GM23338 (cell line): ENCODE results near the gene F7.

Experiments used
- CREB1 ChIP-seq: fragments of 250-450 bp; sonication (Bioruptor Pico); IDR thresholded peaks from 2 replicates; pipeline ENCODE4 v1.5.0; 2020; ENCODE audit warnings: low read depth, mild to moderate bottlenecking, moderate library complexity
- ETS1 ChIP-seq: IDR thresholded peaks from 2 replicates; pipeline ENCODE4 v1.6.1; 2016; ENCODE audit warnings: antibody characterized with exemption
- EZH2 ChIP-seq: fragments of 200-600 bp; sonication (generic); IDR thresholded peaks from one replicate; pipeline ENCODE4 v1.8.0; 2017; ENCODE audit warnings: antibody characterized with exemption, mild to moderate bottlenecking, low read depth; ENCODE audit not compliant: unreplicated experiment
- EZH2phosphoT487 ChIP-seq: fragments of 200-600 bp; sonication (generic); IDR thresholded peaks from one replicate; pipeline ENCODE4 v1.8.1; 2018; ENCODE audit warnings: antibody characterized with exemption; ENCODE audit not compliant: unreplicated experiment
- JUNB ChIP-seq: IDR thresholded peaks from one replicate; pipeline ENCODE4 v1.6.1; 2016; ENCODE audit warnings: antibody characterized with exemption; ENCODE audit not compliant: unreplicated experiment
- POLR2AphosphoS5 ChIP-seq: IDR thresholded peaks from 2 replicates; pipeline ENCODE4 v1.6.1; 2016; ENCODE audit warnings: antibody characterized with exemption, low read depth
- REST ChIP-seq: IDR thresholded peaks from one replicate; pipeline ENCODE4 v1.6.1; 2018; ENCODE audit warnings: antibody characterized with exemption; ENCODE audit not compliant: unreplicated experiment
- STAT1 ChIP-seq: IDR thresholded peaks from one replicate; pipeline ENCODE4 v1.6.1; 2016; ENCODE audit warnings: antibody characterized with exemption; ENCODE audit not compliant: unreplicated experiment
- ZNF114 ChIP-seq: fragments of 250-450 bp; sonication (Bioruptor Pico); IDR thresholded peaks from 2 replicates; pipeline ENCODE4 v1.5.0; 2020; ENCODE audit warnings: mild to moderate bottlenecking, moderate library complexity
- ZNF331 ChIP-seq: fragments of 250-450 bp; sonication (Bioruptor Pico); IDR thresholded peaks from 2 replicates; pipeline ENCODE4 v1.5.0; 2020; ENCODE audit warnings: low read depth, mild to moderate bottlenecking, moderate library complexity
- TF ChIP-seq, protein P1 (sequence below), 2 experiments: fragments of 200-600 bp in 1 of 2; sonication (generic) in 1 of 2; conservative IDR thresholded peaks; 2 replicates each; pipeline versions ENCODE4 v1.5.1 to v1.6.1; 2016 to 2017; ENCODE audit warnings: antibody characterized with exemption in 2 of 2, low read depth in 2 of 2, mild to moderate bottlenecking in 2 of 2, moderate library complexity in 1 of 2
- TF ChIP-seq, protein P2 (sequence below): fragments of 250-450 bp; sonication (Bioruptor Pico); IDR thresholded peaks from 2 replicates; pipeline ENCODE4 v1.5.0; 2020; ENCODE audit warnings: mild to moderate bottlenecking, moderate library complexity

DNA sequence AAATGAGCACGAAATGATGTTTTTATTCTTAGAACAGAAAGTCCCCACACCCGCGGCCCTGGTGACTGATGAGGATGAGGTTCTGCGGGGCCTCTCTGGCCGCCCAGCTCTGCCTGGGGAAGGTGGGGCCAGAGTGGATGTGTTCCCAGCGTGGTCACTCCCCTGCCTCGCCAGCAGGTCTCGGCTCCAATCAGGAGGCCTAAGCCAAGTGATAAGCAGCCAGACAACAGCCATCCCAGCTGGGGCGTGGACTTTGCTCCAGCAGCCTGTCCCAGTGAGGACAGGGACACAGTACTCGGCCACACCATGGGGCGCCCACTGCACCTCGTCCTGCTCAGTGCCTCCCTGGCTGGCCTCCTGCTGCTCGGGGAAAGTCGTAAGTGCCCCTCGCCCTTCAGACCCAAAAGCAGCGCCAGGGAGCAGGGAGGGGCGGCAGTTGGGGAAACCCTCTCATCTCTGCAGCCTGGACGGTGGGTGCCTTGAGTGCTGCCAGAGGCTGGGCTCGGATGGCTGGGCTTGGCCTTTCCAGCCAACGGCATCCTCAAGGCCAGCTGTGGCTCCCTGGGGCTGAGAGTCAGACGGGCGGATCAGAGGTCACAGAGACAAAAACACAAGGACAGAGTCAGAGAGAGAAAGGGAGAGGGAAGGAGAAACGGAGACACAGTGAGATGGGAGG, 17.1 kb downstream of the F7 start, which contains the start of gene F10:
- TF ChIP-seq, protein P1, sequence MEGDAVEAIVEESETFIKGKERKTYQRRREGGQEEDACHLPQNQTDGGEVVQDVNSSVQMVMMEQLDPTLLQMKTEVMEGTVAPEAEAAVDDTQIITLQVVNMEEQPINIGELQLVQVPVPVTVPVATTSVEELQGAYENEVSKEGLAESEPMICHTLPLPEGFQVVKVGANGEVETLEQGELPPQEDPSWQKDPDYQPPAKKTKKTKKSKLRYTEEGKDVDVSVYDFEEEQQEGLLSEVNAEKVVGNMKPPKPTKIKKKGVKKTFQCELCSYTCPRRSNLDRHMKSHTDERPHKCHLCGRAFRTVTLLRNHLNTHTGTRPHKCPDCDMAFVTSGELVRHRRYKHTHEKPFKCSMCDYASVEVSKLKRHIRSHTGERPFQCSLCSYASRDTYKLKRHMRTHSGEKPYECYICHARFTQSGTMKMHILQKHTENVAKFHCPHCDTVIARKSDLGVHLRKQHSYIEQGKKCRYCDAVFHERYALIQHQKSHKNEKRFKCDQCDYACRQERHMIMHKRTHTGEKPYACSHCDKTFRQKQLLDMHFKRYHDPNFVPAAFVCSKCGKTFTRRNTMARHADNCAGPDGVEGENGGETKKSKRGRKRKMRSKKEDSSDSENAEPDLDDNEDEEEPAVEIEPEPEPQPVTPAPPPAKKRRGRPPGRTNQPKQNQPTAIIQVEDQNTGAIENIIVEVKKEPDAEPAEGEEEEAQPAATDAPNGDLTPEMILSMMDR (conservative IDR thresholded peaks at IDR 0.05; ENCODE audit: low read depth in 2 of 2), result no peak
- no peak for TF ChIP-seq POLR2AphosphoS5
- no peak for TF ChIP-seq REST
- TF ChIP-seq ETS1, result no peak
- TF ChIP-seq JUNB, result no peak
- no peak for TF ChIP-seq EZH2
- no peak for TF ChIP-seq EZH2phosphoT487
- no peak for TF ChIP-seq CREB1 (CRISPR knock-in tag)
- no peak for TF ChIP-seq STAT1
- TF ChIP-seq, protein P2, sequence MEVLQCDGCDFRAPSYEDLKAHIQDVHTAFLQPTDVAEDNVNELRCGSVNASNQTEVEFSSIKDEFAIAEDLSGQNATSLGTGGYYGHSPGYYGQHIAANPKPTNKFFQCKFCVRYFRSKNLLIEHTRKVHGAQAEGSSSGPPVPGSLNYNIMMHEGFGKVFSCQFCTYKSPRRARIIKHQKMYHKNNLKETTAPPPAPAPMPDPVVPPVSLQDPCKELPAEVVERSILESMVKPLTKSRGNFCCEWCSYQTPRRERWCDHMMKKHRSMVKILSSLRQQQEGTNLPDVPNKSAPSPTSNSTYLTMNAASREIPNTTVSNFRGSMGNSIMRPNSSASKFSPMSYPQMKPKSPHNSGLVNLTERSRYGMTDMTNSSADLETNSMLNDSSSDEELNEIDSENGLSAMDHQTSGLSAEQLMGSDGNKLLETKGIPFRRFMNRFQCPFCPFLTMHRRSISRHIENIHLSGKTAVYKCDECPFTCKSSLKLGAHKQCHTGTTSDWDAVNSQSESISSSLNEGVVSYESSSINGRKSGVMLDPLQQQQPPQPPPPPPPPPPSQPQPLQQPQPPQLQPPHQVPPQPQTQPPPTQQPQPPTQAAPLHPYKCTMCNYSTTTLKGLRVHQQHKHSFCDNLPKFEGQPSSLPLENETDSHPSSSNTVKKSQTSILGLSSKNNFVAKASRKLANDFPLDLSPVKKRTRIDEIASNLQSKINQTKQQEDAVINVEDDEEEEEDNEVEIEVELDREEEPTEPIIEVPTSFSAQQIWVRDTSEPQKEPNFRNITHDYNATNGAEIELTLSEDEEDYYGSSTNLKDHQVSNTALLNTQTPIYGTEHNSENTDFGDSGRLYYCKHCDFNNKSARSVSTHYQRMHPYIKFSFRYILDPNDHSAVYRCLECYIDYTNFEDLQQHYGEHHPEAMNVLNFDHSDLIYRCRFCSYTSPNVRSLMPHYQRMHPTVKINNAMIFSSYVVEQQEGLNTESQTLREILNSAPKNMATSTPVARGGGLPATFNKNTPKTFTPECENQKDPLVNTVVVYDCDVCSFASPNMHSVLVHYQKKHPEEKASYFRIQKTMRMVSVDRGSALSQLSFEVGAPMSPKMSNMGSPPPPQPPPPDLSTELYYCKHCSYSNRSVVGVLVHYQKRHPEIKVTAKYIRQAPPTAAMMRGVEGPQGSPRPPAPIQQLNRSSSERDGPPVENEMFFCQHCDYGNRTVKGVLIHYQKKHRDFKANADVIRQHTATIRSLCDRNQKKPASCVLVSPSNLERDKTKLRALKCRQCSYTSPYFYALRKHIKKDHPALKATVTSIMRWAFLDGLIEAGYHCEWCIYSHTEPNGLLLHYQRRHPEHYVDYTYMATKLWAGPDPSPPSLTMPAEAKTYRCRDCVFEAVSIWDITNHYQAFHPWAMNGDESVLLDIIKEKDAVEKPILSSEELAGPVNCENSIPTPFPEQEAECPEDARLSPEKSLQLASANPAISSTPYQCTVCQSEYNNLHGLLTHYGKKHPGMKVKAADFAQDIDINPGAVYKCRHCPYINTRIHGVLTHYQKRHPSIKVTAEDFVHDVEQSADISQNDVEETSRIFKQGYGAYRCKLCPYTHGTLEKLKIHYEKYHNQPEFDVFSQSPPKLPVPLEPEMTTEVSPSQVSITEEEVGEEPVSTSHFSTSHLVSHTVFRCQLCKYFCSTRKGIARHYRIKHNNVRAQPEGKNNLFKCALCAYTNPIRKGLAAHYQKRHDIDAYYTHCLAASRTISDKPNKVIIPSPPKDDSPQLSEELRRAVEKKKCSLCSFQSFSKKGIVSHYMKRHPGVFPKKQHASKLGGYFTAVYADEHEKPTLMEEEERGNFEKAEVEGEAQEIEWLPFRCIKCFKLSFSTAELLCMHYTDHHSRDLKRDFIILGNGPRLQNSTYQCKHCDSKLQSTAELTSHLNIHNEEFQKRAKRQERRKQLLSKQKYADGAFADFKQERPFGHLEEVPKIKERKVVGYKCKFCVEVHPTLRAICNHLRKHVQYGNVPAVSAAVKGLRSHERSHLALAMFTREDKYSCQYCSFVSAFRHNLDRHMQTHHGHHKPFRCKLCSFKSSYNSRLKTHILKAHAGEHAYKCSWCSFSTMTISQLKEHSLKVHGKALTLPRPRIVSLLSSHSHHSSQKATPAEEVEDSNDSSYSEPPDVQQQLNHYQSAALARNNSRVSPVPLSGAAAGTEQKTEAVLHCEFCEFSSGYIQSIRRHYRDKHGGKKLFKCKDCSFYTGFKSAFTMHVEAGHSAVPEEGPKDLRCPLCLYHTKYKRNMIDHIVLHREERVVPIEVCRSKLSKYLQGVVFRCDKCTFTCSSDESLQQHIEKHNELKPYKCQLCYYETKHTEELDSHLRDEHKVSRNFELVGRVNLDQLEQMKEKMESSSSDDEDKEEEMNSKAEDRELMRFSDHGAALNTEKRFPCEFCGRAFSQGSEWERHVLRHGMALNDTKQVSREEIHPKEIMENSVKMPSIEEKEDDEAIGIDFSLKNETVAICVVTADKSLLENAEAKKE (CRISPR knock-in tag), result no peak
- no peak for TF ChIP-seq ZNF114 (CRISPR knock-in tag)
- TF ChIP-seq ZNF331 (CRISPR knock-in tag), result no peak
